ENCODE measurements around the gene TMC7. TPM values are rescaled to one million over a fixed set of nuclear protein-coding genes. Genes with fewer than 3 reads are reported as not detected.
A peak's percentile ranks its signal among the peaks of the same experiment; 100 is the strongest.

TMC7 gene
- total and polyA plus RNA-seq, 2 of the 13 experiments (the other 11 are each of a cell fraction or from before 2014, with no cell fraction given) = 1.2 to 5.1 TPM

- FAIRE-seq (no peak), ATAC-seq (no peak), DNase-seq (ENCODE audit: low spot score) (no peak)
- H3K36me3 ChIP-seq (replicated peaks in 1 of 2; ENCODE audit: control insufficient read depth in 1 of 2, insufficient read depth in 2 of 2, low read length in 2 of 2) = no peaks in the 10 kb centered on the region; a peak in 1 of 5 replicates
- no peak overlapping the region for H2AFZ ChIP-seq (ENCODE audit: low read length)
- no peaks in the 10 kb centered on the region for H3K27me3 ChIP-seq (ENCODE audit: control insufficient read depth in 1 of 2, insufficient read depth in 2 of 2, low read length in 2 of 2)
- intact Hi-C loops (cut with micrococcal nuclease; ENCODE audit: unreplicated experiment) (loop anchor here (2.0 kb wide), 1 partner anchor 19 kb away; no protein-coding TSS in a partner anchor), in situ Hi-C loops (cut with HindIII; ENCODE audit: extremely low pct_ligation_motif_present, low pct_unique_long_range_greater_than_20kb) (no loop called here)
- peaks cover 5% of the 10 kb centered on the region for H3K79me2 ChIP-seq (ENCODE audit: insufficient read depth, low read length)
- 87% methylated on average over 2 of the region's 2 CpGs for WGBS (ENCODE audit: low lambda C conversion rate)
- H3K4me1 ChIP-seq (ENCODE audit: insufficient read depth, low read length) = peaks cover 92% of the 10 kb centered on the region
- no peaks in the 10 kb centered on the region for H4K20me1 ChIP-seq (ENCODE audit: insufficient read depth, low read length)
- no peak overlapping the region for H3K4me3 ChIP-seq (replicated peaks in 1 of 3; ENCODE audit: insufficient read depth in 1 of 3, low read depth in 2 of 3, low read length in 3 of 3)
- no peak overlapping the region for H3K9ac ChIP-seq (ENCODE audit: insufficient read depth, low read depth, low read length)
- peak overlapping the region; percentile 1; the same call in 1 of the 2 replicates for H3K4me2 ChIP-seq (ENCODE audit: low read depth, low read length)
- BruUV-seq (replicated peaks) = no TSS peak
- no peaks in the 10 kb centered on the region for H3K9me3 ChIP-seq (ENCODE audit: low read length)
- H3K27ac ChIP-seq (ENCODE audit: extremely low read length, insufficient read depth, low read length) = no peak overlapping the region
- POLR2A ChIA-PET = interaction anchor here (1.9 to 12.1 kb wide), 4 partner anchors 11 to 311 kb away, joined by 6 to 239 read pairs (median 16); partner anchors contain the start of gene ARL6IP1
- CTCF ChIA-PET (ENCODE audit: low intra/inter-chr PET ratio, low total read pairs) = no interaction called here
- TF ChIP-seq ZNF616 (CRISPR knock-in tag; IDR thresholded peaks at IDR 0.05; ENCODE audit: low read depth) (no peak), CENPX (CRISPR knock-in tag; IDR thresholded peaks at IDR 0.05) (no peak), ZFP41 (CRISPR knock-in tag; IDR thresholded peaks at IDR 0.05; ENCODE audit: borderline replicate concordance) (no peak), PTBP1 (IDR thresholded peaks at IDR 0.05; ENCODE audit: low read depth, low read length, poor library complexity, severe bottlenecking) (no peak), ZSCAN30 (CRISPR knock-in tag; IDR thresholded peaks at IDR 0.05) (no peak), ZNF792 (CRISPR knock-in tag; IDR thresholded peaks at IDR 0.05) (no peak), HHEX (CRISPR knock-in tag; IDR thresholded peaks at IDR 0.05) (no peak), ZNF263 (CRISPR knock-in tag; IDR thresholded peaks at IDR 0.05) (peak; percentile 85), ZNF329 (CRISPR knock-in tag; IDR thresholded peaks at IDR 0.05; ENCODE audit: low read depth) (peak; percentile 100), HNF1B (CRISPR knock-in tag; IDR thresholded peaks at IDR 0.05) (no peak), REST (IDR thresholded peaks at IDR 0.05; ENCODE audit: borderline replicate concordance in 1 of 2, low read depth in 1 of 2, low read length in 2 of 2) (no peak), MYNN (CRISPR knock-in tag; IDR thresholded peaks at IDR 0.05; ENCODE audit: low read depth) (no peak), ZNF710 (CRISPR knock-in tag; IDR thresholded peaks at IDR 0.05; ENCODE audit: borderline replicate concordance) (no peak), ZNF691 (CRISPR knock-in tag; IDR thresholded peaks at IDR 0.05; ENCODE audit: borderline replicate concordance, low read depth) (0 out of 2 replicates have a peak, but pooled peaks have one; percentile 62), ZNF232 (CRISPR knock-in tag; IDR thresholded peaks at IDR 0.05; ENCODE audit: borderline replicate concordance) (no peak), ZNF639 (CRISPR knock-in tag; conservative IDR thresholded peaks at IDR 0.05) (no peak)
These were observed 128.3 kb downstream of the TMC7 start for GRCh38 chr16:19112099-19112407.
